Panc1 (cell line): ENCODE data around the gene CAVIN4.

Experiments
- CTCF ChIP-seq: fragments of 450-650 bp; IDR thresholded peaks from 2 replicates; pipeline ENCODE4 v1.5.1; 2017; ENCODE audit warnings: mild to moderate bottlenecking
- POLR2AphosphoS5 ChIP-seq: IDR thresholded peaks from 2 replicates; pipeline ENCODE4 v1.6.1; 2012; ENCODE audit warnings: mild to moderate bottlenecking, low read depth, low read length, moderate library complexity
- REST ChIP-seq, 2 experiments: IDR thresholded peaks; 2 replicates each; pipeline ENCODE4 v1.6.1; 2011 to 2012; ENCODE audit warnings: low read depth in 2 of 2, control low read depth in 1 of 2, low read length in 1 of 2, mild to moderate bottlenecking in 1 of 2, moderate library complexity in 1 of 2; ENCODE audit not compliant: insufficient read depth in 1 of 2
- TCF7L2 ChIP-seq: IDR thresholded peaks from 2 replicates; pipeline ENCODE4 v1.6.1; 2011; ENCODE audit warnings: mild to moderate bottlenecking, low read depth, low read length, inconsistent platforms

- TF ChIP-seq CTCF (no peak), TCF7L2 (no peak), POLR2AphosphoS5 (no peak), REST (IDR thresholded peaks at IDR 0.05; ENCODE audit: insufficient read depth in 1 of 2, low read depth in 2 of 2, low read length in 1 of 2) (no peak)
Observed at GRCh38 chr9:100567856-100568255, 10.0 kb upstream of the CAVIN4 start.
